Psoas muscle (tissue), 8 donors: ENCODE measurements around the gene AGPAT2. TPM values are rescaled to one million over a fixed set of nuclear protein-coding genes. Genes with fewer than 3 reads are reported as not detected.

Experiments used
- ATAC-seq, 4 donors: fragments of 200-7000 bp; cut with Tn5 transposase; one replicate each; pipeline ENCODE4 v1.9.1; 2020; ENCODE audit warnings: moderate library complexity in 3 of 4, mild to moderate bottlenecking in 2 of 4
- DNase-seq, 2 donors: peaks; one replicate each; pipeline ENCODE4 v3.0.0-alpha.2; 2020
- H3K27ac ChIP-seq: fragments of 200-600 bp; one replicate; pipeline ENCODE4 v1.8.0; 2022
- H3K27me3 ChIP-seq, 3 donors: fragments of 200-600 bp in 1 of 3; one replicate each; pipeline versions ENCODE4 v1.6.1 to v1.8.0; 2013 to 2022; ENCODE audit warnings: low read length in 2 of 3, mild to moderate bottlenecking in 2 of 3, moderate library complexity in 1 of 3; ENCODE audit not compliant: insufficient read depth in 3 of 3
- H3K36me3 ChIP-seq, 2 donors: fragments of 200-600 bp in 1 of 2; one replicate each; pipeline versions ENCODE4 v1.6.1 to v1.8.0; 2013 to 2022; ENCODE audit warnings: low read depth in 1 of 2, mild to moderate bottlenecking in 1 of 2, moderate library complexity in 1 of 2; ENCODE audit not compliant: insufficient read depth in 1 of 2
- H3K4me1 ChIP-seq: fragments of 200-600 bp; one replicate; pipeline ENCODE4 v1.8.0; 2022
- H3K4me3 ChIP-seq: fragments of 200-600 bp; one replicate; pipeline ENCODE4 v1.8.0; 2022; ENCODE audit warnings: mild to moderate bottlenecking
- H3K9me3 ChIP-seq: fragments of 200-600 bp; one replicate; pipeline ENCODE4 v1.8.0; 2022
- CTCF ChIP-seq: fragments of 200-600 bp; IDR thresholded peaks from one replicate; pipeline ENCODE4 v1.8.0; 2022; ENCODE audit warnings: antibody characterized with exemption
- WGBS, 3 donors: extraction: QIAGEN DNeasy Blood & Tissue Kit; methylation state at CpG; one replicate each; pipeline versions ENCODE4 v1.1.6 to v1.1.7; 2013; 5-methylcytosine and 5-hydroxymethylcytosine counted together
- intact Hi-C, 2 donors: fragments of 100-400 bp; cut with DNase I; formaldehyde crosslinking; loops; one replicate each; pipeline versions ENCODE4 v1.11.0 to v1.14.2; 2022
- polyA plus RNA-seq, 3 donors: library from polyadenylated mRNA; stranded (reverse); fragments of 200-250 nt; gene quantifications; one replicate each; pipeline ENCODE4 v1.2.3, GENCODE V29; 2013
- total RNA-seq, 4 donors: library from RNA; stranded (reverse); fragmentation: NEBNext Ultra II Directional in 2 of 4; extraction: Animal tissue kit (Norgen Biotek cat#: 25700) in 2 of 4; gene quantifications; one replicate each; pipeline versions ENCODE4 v1.2.1 to v1.2.4, GENCODE V29; 2021 to 2023
- donor health status: healthy with polysubstance abuse.
- donor health status: DM: no; HTN: no; CAD: no; lungs with moderate emphysema.
- donor health status: Bipolar disorder and iron deficiency.
- donor health status: healthy.
- donor health status: DM: yes; HTN: yes; CAD: no.
- donor health status: DM: no; HTN: no; CAD: no.
- donor health status: DM: no; HTN: no; CAD: no.
- donor health status: DM: yes; HTN: yes; CAD: no.

Gene AGPAT2
- total and polyA plus RNA-seq, 7 donors: 15.5 to 66.5 (median 41.6) TPM

- ATAC-seq (no peak), DNase-seq (no peak)
- 70 to 72% (median 72%) methylated on average over 12 to 13 of the region's 13 CpGs for WGBS, 3 donors
- H3K9me3 ChIP-seq: no peaks in the 10 kb centered on the region
- H3K36me3 ChIP-seq: no peaks in the 10 kb centered on the region
- intact Hi-C loops: no loop called here
- H3K4me3 ChIP-seq: no peak overlapping the region
- peaks cover 21% of the 10 kb centered on the region for H3K4me1 ChIP-seq
- H3K27ac ChIP-seq: no peak overlapping the region
- no peak for TF ChIP-seq CTCF
- peaks cover 0 to 2% (median 0%) of the 10 kb centered on the region in 3 donors for H3K27me3 ChIP-seq
Measured at GRCh38 chr9:136623842-136624183, 63.4 kb downstream of the AGPAT2 start.

Other genes starting within 250 kb of the AGPAT2 start
- 1 to 10 TPM; 4.9 to 9.6 (median 7.4) TPM for gene INPP5E, start 247.6 kb downstream of the AGPAT2 start, total RNA-seq
- 1 to 10 TPM; 4.7 to 5.3 (median 4.8) TPM for gene INPP5E, start 247.6 kb downstream of the AGPAT2 start, polyA plus RNA-seq
- 10 to 100 TPM; 31.5 to 40.0 (median 37.0) TPM for gene SEC16A, start 204.4 kb downstream of the AGPAT2 start, total RNA-seq
- gene SEC16A, start 204.4 kb downstream of the AGPAT2 start, polyA plus RNA-seq: 10 to 100 TPM; 22.3 to 27.6 (median 26.1) TPM
- gene NOTCH1, start 141.4 kb downstream of the AGPAT2 start, total RNA-seq: 10 to 100 TPM in 3 of 4 donors, 1 to 10 TPM in 1; 8.7 to 15.4 (median 12.3) TPM
- gene NOTCH1, start 141.4 kb downstream of the AGPAT2 start, polyA plus RNA-seq: 1 to 10 TPM; 1.8 to 3.8 (median 2.9) TPM
- gene EGFL7, start 24.5 kb downstream of the AGPAT2 start, total RNA-seq: 10 to 100 TPM; 47.0 to 55.3 (median 48.8) TPM
- gene EGFL7, start 24.5 kb downstream of the AGPAT2 start, polyA plus RNA-seq: 10 to 100 TPM; 34.7 to 73.4 (median 48.4) TPM
- 1 to 10 TPM; 1.4 to 2.7 (median 2.3) TPM for gene DIPK1B, start 25.1 kb upstream of the AGPAT2 start, total RNA-seq
- gene DIPK1B, start 25.1 kb upstream of the AGPAT2 start, polyA plus RNA-seq: 1 to 10 TPM; 2.2 to 5.3 (median 3.5) TPM
- 1 to 10 TPM in 3 of 4 donors, not detected in 1; 3.2 to 4.9 (median 4.1) TPM for gene LCN10, start 55.5 kb upstream of the AGPAT2 start, total RNA-seq
- gene LCN10, start 55.5 kb upstream of the AGPAT2 start, polyA plus RNA-seq: 1 to 10 TPM; 3.0 to 4.6 (median 4.0) TPM
- gene LCN6, start 61.1 kb upstream of the AGPAT2 start, total RNA-seq: 10 to 100 TPM in 1 of 4 donors, 1 to 10 TPM in 2, under 1 TPM in 1; 0.44 to 14.7 (median 5.5) TPM
- gene LCN6, start 61.1 kb upstream of the AGPAT2 start, polyA plus RNA-seq: 10 to 100 TPM; 10.7 to 15.0 (median 10.8) TPM
- 1 to 10 TPM in 1 of 4 donors, under 1 TPM in 2, not detected in 1; 0.44 to 1.5 (median 0.50) TPM for gene LCN8, start 70.8 kb upstream of the AGPAT2 start, total RNA-seq
- under 1 TPM in 2 of 3 donors, not detected in 1; 0.16 to 0.17 TPM for gene LCN8, start 70.8 kb upstream of the AGPAT2 start, polyA plus RNA-seq
- gene LCN15, start 77.1 kb upstream of the AGPAT2 start, total RNA-seq: under 1 TPM in 1 of 4 donors, not detected in 3; 0.22 TPM
- 1 to 10 TPM in 1 of 3 donors, under 1 TPM in 1, not detected in 1; 0.14 to 1.4 TPM for gene LCN15, start 77.1 kb upstream of the AGPAT2 start, polyA plus RNA-seq
- gene TMEM141, start 103.9 kb upstream of the AGPAT2 start, total RNA-seq: 10 to 100 TPM; 32.0 to 49.1 (median 45.9) TPM
- gene TMEM141, start 103.9 kb upstream of the AGPAT2 start, polyA plus RNA-seq: 10 to 100 TPM; 49.3 to 89.1 (median 65.1) TPM
- not detected for gene CCDC183, start 108.9 kb upstream of the AGPAT2 start, total RNA-seq
- gene CCDC183, start 108.9 kb upstream of the AGPAT2 start, polyA plus RNA-seq: under 1 TPM in 2 of 3 donors, not detected in 1; 0.03 to 0.08 TPM
- gene RABL6, start 120.5 kb upstream of the AGPAT2 start, total RNA-seq: 10 to 100 TPM; 74.4 to 90.5 (median 88.3) TPM
- gene RABL6, start 120.5 kb upstream of the AGPAT2 start, polyA plus RNA-seq: 10 to 100 TPM; 73.0 to 82.5 (median 75.4) TPM
- gene AJM1, start 155.0 kb upstream of the AGPAT2 start, total RNA-seq: 1 to 10 TPM; 1.3 to 4.9 (median 3.5) TPM
- 1 to 10 TPM; 1.6 to 2.0 (median 1.7) TPM for gene AJM1, start 155.0 kb upstream of the AGPAT2 start, polyA plus RNA-seq
- gene PHPT1, start 162.0 kb upstream of the AGPAT2 start, total RNA-seq: 100 to 1,000 TPM; 154 to 272 (median 220) TPM
- gene PHPT1, start 162.0 kb upstream of the AGPAT2 start, polyA plus RNA-seq: 100 to 1,000 TPM; 228 to 295 (median 288) TPM
- 1 to 10 TPM; 1.7 to 4.7 (median 3.1) TPM for gene MAMDC4, start 164.9 kb upstream of the AGPAT2 start, total RNA-seq
- gene MAMDC4, start 164.9 kb upstream of the AGPAT2 start, polyA plus RNA-seq: 1 to 10 TPM; 2.1 to 7.9 (median 2.4) TPM
- 100 to 1,000 TPM; 254 to 371 (median 331) TPM for gene EDF1, start 178.9 kb upstream of the AGPAT2 start, total RNA-seq
- 100 to 1,000 TPM; 241 to 534 (median 365) TPM for gene EDF1, start 178.9 kb upstream of the AGPAT2 start, polyA plus RNA-seq
- 10 to 100 TPM in 2 of 4 donors, 1 to 10 TPM in 2; 5.4 to 13.2 (median 9.4) TPM for gene TRAF2, start 199.1 kb upstream of the AGPAT2 start, total RNA-seq
- gene TRAF2, start 199.1 kb upstream of the AGPAT2 start, polyA plus RNA-seq: 10 to 100 TPM in 2 of 3 donors, 1 to 10 TPM in 1; 8.6 to 15.9 (median 11.1) TPM